Omental fat pad (tissue), 4 donors: Measurements from ENCODE around the gene B3GLCT. TPM values are rescaled to one million over a fixed set of nuclear protein-coding genes. Genes with fewer than 3 reads are reported as not detected.
"Not testable (repeated sequence)": the region's sequence is repeated elsewhere in the genome, so short reads cannot be mapped to it uniquely, and the experiment has no call there.

Experiments
- ATAC-seq: fragments of 150-250 bp; one replicate; pipeline ENCODE4 v1.9.1; 2016; ENCODE audit warnings: mild to moderate bottlenecking, moderate library complexity; ENCODE audit not compliant: low FRiP score
- DNase-seq: peaks from one replicate; pipeline ENCODE4 v3.0.0-alpha.2; 2019; ENCODE audit warnings: low spot score
- CTCF ChIP-seq, 3 donors: fragments of 450-650 bp; IDR thresholded peaks; one replicate each; pipeline ENCODE4 v1.5.1; 2016 to 2017; ENCODE audit warnings: antibody characterized with exemption in 3 of 3, mild to moderate bottlenecking in 3 of 3, moderate library complexity in 2 of 3
- total RNA-seq, 4 donors: library from RNA; depleted of rRNA; stranded (reverse); fragments of >200 nt; gene quantifications; one replicate each; pipeline ENCODE4 v1.1.0, GENCODE V29; 2016

Gene B3GLCT
- total RNA-seq, 4 donors from 2014 or later = 5.4 to 16.4 (median 6.6) TPM

GRCh38 chr13:31334994-31335557 is 135.3 kb downstream of the B3GLCT start:
- no peak for ATAC-seq
- DNase-seq = no peak
- TF ChIP-seq CTCF (IDR thresholded peaks at IDR 0.05) = no peak

- not testable (repeated sequence) for ATAC-seq, DNase-seq
Measured at GRCh38 chr13:31339616-31340015, 139.8 kb downstream of the B3GLCT start.

- ATAC-seq, DNase-seq: not testable (repeated sequence)
Measured at GRCh38 chr13:31340848-31341247, 141.1 kb downstream of the B3GLCT start.

- ATAC-seq (no peak), DNase-seq (no peak)
- no peak for TF ChIP-seq CTCF (IDR thresholded peaks at IDR 0.05)
Measured at GRCh38 chr13:31346891-31347290, 147.1 kb downstream of the B3GLCT start.

- no peak for DNase-seq
- ATAC-seq = no peak
- TF ChIP-seq CTCF (IDR thresholded peaks at IDR 0.05) = no peak
Measured at GRCh38 chr13:31349156-31349555, 149.4 kb downstream of the B3GLCT start.

GRCh38 chr13:31350560-31350959 is 150.8 kb downstream of the B3GLCT start:
- ATAC-seq (no peak), DNase-seq (no peak)
- no peak for TF ChIP-seq CTCF (IDR thresholded peaks at IDR 0.05)

- DNase-seq = no peak
- no peak for ATAC-seq
- TF ChIP-seq CTCF (IDR thresholded peaks at IDR 0.05) = no peak
Measured at GRCh38 chr13:31351376-31351775, 151.6 kb downstream of the B3GLCT start.

GRCh38 chr13:31352467-31352866 is 152.7 kb downstream of the B3GLCT start:
- no peak for DNase-seq
- no peak for TF ChIP-seq CTCF (IDR thresholded peaks at IDR 0.05)
- no peak for ATAC-seq
